ENCODE results near the gene EIF2B4. TPM values are rescaled to one million over a fixed set of nuclear protein-coding genes. Genes with fewer than 3 reads are reported as not detected.

Gene EIF2B4
- total and polyA plus RNA-seq, 9 of the 15 experiments (the other 6 are each of a cell fraction or from before 2014, with no cell fraction given) = 29.7 to 80.3 (median 58.9) TPM

DNA sequence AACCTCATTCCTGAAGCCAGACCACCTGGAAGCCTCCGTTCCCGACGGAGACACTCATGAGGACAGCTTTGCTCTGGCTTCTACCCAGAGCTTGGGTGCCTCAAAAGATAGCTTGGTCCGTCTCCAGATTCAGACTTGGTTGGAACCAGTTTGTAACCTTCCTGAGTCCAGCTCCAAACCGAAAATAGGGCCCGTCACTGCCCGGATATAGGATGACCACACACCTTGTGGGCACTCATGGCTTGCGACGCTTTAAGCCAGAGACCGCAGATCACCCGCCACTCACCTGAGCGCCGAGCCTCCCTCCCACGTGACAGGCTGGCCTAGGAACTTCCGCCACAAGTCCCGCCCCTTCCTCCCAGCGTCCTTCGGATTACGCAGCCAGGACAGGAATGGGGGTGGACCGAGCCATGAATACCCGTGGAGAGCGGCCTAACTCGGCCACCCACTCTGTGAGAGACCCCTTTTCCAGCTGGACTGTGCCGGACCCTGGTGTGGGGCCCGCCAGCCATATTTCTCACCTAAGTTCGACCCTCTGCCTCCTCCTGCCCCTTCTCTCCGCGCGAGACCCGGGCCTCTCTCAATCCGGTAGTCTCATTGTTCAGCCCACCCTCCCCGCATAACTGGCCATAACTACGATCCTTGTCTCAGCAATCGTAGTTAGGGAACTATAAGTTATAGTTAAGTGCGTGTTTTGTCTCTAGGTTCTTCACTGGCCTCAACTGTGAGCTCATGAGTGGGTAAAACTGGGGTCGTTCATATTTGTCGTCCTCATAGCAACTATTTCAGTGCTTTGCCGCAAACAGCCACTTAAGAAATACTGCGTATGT is 47.2 kb downstream of the EIF2B4 start, which contains the start of gene MPV17 (continued):
- TF ChIP-seq HNRNPUL1 (IDR thresholded peaks at IDR 0.05; ENCODE audit: low read length) (no peak), NBN (IDR thresholded peaks at IDR 0.05; ENCODE audit: low read depth) (no peak), TFAM (CRISPR knock-in tag; conservative IDR thresholded peaks at IDR 0.05) (no peak), RFX1 (IDR thresholded peaks at IDR 0.05) (no peak), FOXK2 (conservative IDR thresholded peaks at IDR 0.05 in 1 of 2, IDR thresholded peaks at IDR 0.05 in 1 of 2; ENCODE audit: low read depth in 2 of 2) (peak; percentile 70 to 81), ZNF408 (CRISPR knock-in tag; IDR thresholded peaks at IDR 0.05; ENCODE audit: low read depth) (no peak), SP2 (IDR thresholded peaks at IDR 0.05; ENCODE audit: extremely low read depth, low read depth, low read length, poor library complexity, severe bottlenecking) (peak; percentile 20), TAF9B (IDR thresholded peaks at IDR 0.05; ENCODE audit: partially characterized antibody) (peak; percentile 86), FOS (IDR thresholded peaks at IDR 0.05; ENCODE audit: extremely low read depth, insufficient read length) (no peak), HEY1 (CRISPR knock-in tag; IDR thresholded peaks at IDR 0.05; ENCODE audit: borderline replicate concordance) (0 out of 2 replicates have a peak, but pooled peaks have one; percentile 37), ZNF699 (CRISPR knock-in tag; IDR thresholded peaks at IDR 0.05; ENCODE audit: insufficient replicate concordance) (no peak)
- TF ChIP-seq, protein P1, sequence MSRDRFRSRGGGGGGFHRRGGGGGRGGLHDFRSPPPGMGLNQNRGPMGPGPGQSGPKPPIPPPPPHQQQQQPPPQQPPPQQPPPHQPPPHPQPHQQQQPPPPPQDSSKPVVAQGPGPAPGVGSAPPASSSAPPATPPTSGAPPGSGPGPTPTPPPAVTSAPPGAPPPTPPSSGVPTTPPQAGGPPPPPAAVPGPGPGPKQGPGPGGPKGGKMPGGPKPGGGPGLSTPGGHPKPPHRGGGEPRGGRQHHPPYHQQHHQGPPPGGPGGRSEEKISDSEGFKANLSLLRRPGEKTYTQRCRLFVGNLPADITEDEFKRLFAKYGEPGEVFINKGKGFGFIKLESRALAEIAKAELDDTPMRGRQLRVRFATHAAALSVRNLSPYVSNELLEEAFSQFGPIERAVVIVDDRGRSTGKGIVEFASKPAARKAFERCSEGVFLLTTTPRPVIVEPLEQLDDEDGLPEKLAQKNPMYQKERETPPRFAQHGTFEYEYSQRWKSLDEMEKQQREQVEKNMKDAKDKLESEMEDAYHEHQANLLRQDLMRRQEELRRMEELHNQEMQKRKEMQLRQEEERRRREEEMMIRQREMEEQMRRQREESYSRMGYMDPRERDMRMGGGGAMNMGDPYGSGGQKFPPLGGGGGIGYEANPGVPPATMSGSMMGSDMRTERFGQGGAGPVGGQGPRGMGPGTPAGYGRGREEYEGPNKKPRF (IDR thresholded peaks at IDR 0.05; ENCODE audit: low read depth, low read length) = no peak
- TF ChIP-seq, protein P2, sequence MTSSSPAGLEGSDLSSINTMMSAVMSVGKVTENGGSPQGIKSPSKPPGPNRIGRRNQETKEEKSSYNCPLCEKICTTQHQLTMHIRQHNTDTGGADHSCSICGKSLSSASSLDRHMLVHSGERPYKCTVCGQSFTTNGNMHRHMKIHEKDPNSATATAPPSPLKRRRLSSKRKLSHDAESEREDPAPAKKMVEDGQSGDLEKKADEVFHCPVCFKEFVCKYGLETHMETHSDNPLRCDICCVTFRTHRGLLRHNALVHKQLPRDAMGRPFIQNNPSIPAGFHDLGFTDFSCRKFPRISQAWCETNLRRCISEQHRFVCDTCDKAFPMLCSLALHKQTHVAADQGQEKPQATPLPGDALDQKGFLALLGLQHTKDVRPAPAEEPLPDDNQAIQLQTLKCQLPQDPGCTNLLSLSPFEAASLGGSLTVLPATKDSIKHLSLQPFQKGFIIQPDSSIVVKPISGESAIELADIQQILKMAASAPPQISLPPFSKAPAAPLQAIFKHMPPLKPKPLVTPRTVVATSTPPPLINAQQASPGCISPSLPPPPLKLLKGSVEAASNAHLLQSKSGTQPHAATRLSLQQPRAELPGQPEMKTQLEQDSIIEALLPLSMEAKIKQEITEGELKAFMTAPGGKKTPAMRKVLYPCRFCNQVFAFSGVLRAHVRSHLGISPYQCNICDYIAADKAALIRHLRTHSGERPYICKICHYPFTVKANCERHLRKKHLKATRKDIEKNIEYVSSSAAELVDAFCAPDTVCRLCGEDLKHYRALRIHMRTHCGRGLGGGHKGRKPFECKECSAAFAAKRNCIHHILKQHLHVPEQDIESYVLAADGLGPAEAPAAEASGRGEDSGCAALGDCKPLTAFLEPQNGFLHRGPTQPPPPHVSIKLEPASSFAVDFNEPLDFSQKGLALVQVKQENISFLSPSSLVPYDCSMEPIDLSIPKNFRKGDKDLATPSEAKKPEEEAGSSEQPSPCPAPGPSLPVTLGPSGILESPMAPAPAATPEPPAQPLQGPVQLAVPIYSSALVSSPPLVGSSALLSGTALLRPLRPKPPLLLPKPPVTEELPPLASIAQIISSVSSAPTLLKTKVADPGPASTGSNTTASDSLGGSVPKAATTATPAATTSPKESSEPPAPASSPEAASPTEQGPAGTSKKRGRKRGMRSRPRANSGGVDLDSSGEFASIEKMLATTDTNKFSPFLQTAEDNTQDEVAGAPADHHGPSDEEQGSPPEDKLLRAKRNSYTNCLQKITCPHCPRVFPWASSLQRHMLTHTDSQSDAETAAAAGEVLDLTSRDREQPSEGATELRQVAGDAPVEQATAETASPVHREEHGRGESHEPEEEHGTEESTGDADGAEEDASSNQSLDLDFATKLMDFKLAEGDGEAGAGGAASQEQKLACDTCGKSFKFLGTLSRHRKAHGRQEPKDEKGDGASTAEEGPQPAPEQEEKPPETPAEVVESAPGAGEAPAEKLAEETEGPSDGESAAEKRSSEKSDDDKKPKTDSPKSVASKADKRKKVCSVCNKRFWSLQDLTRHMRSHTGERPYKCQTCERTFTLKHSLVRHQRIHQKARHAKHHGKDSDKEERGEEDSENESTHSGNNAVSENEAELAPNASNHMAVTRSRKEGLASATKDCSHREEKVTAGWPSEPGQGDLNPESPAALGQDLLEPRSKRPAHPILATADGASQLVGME (CRISPR knock-in tag; IDR thresholded peaks at IDR 0.05) = no peak
- TF ChIP-seq, protein P3, sequence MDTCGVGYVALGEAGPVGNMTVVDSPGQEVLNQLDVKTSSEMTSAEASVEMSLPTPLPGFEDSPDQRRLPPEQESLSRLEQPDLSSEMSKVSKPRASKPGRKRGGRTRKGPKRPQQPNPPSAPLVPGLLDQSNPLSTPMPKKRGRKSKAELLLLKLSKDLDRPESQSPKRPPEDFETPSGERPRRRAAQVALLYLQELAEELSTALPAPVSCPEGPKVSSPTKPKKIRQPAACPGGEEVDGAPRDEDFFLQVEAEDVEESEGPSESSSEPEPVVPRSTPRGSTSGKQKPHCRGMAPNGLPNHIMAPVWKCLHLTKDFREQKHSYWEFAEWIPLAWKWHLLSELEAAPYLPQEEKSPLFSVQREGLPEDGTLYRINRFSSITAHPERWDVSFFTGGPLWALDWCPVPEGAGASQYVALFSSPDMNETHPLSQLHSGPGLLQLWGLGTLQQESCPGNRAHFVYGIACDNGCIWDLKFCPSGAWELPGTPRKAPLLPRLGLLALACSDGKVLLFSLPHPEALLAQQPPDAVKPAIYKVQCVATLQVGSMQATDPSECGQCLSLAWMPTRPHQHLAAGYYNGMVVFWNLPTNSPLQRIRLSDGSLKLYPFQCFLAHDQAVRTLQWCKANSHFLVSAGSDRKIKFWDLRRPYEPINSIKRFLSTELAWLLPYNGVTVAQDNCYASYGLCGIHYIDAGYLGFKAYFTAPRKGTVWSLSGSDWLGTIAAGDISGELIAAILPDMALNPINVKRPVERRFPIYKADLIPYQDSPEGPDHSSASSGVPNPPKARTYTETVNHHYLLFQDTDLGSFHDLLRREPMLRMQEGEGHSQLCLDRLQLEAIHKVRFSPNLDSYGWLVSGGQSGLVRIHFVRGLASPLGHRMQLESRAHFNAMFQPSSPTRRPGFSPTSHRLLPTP (IDR thresholded peaks at IDR 0.05; ENCODE audit: borderline replicate concordance, extremely low read depth, insufficient read length) = no peak

Data from K562 (cell line).